Measurements from ENCODE around the gene DIDO1.

Gene DIDO1

GRCh38 chr20:62884556-62884955 is 41.7 kb downstream of the DIDO1 start:
- no peaks in the 10 kb centered on the region for H3K79me2 ChIP-seq (ENCODE audit: low read length)
- DNase-seq, result no peak
- H3K27me3 ChIP-seq (replicated peaks; ENCODE audit: insufficient read depth, low read length), result no peaks in the 10 kb centered on the region
- H3K9me3 ChIP-seq (replicated peaks; ENCODE audit: insufficient read depth, low read length), result no peaks in the 10 kb centered on the region
- H3K4me1 ChIP-seq (ENCODE audit: low read length), result peaks cover 18% of the 10 kb centered on the region
- no peak for TF ChIP-seq CTCF (IDR thresholded peaks at IDR 0.05; ENCODE audit: low read length)
- no peak for TF ChIP-seq EZH2phosphoT487 (IDR thresholded peaks at IDR 0.05; ENCODE audit: low read length)
- no peak for TF ChIP-seq EZH2 (optimal IDR thresholded peaks at IDR 0.05; ENCODE audit: low read depth, low read length)
- H3K4me3 ChIP-seq (ENCODE audit: low read length), result no peak overlapping the region
- H3F3A ChIP-seq (ENCODE audit: insufficient read depth, low read length), result peaks cover 12% of the 10 kb centered on the region
- no peak overlapping the region for H3K27ac ChIP-seq (ENCODE audit: low read length)
- H3K4me2 ChIP-seq (ENCODE audit: low read depth, low read length), result no peak overlapping the region
- no peaks in the 10 kb centered on the region for H3K9me2 ChIP-seq (replicated peaks; ENCODE audit: insufficient read depth, low read length)
- no peak overlapping the region for H3K9ac ChIP-seq (ENCODE audit: low read length)
- H2AFZ ChIP-seq (ENCODE audit: low read length), result no peak overlapping the region
- H3K36me3 ChIP-seq (replicated peaks; ENCODE audit: insufficient read depth, low read length), result no peaks in the 10 kb centered on the region
- H4K20me1 ChIP-seq (ENCODE audit: insufficient read depth, low read length), result no peaks in the 10 kb centered on the region; the same call in 1 of the 2 replicates

- Histone ChIP-seq H3K4me3 (ENCODE audit: low read length) (no peak overlapping the region), H3K4me1 (ENCODE audit: low read length) (peaks cover 14% of the 10 kb centered on the region), H3F3A (ENCODE audit: insufficient read depth, low read length) (peaks cover 12% of the 10 kb centered on the region), H3K27me3 (replicated peaks; ENCODE audit: insufficient read depth, low read length) (no peaks in the 10 kb centered on the region), H4K20me1 (ENCODE audit: insufficient read depth, low read length) (no peaks in the 10 kb centered on the region), H3K9me2 (replicated peaks; ENCODE audit: insufficient read depth, low read length) (no peaks in the 10 kb centered on the region), H3K9ac (ENCODE audit: low read length) (no peak overlapping the region), H2AFZ (ENCODE audit: low read length) (no peak overlapping the region), H3K4me2 (ENCODE audit: low read depth, low read length) (no peak overlapping the region), H3K36me3 (replicated peaks; ENCODE audit: insufficient read depth, low read length) (no peaks in the 10 kb centered on the region), H3K27ac (ENCODE audit: low read length) (no peak overlapping the region), H3K79me2 (ENCODE audit: low read length) (no peaks in the 10 kb centered on the region), H3K9me3 (replicated peaks; ENCODE audit: insufficient read depth, low read length) (no peaks in the 10 kb centered on the region)
- TF ChIP-seq EZH2 (optimal IDR thresholded peaks at IDR 0.05; ENCODE audit: low read depth, low read length) (no peak), CTCF (IDR thresholded peaks at IDR 0.05; ENCODE audit: low read length) (no peak), EZH2phosphoT487 (IDR thresholded peaks at IDR 0.05; ENCODE audit: low read length) (no peak)
- DNase-seq, result no peak
These were observed 43.9 kb downstream of the DIDO1 start for GRCh38 chr20:62882426-62882825.

GRCh38 chr20:62881662-62882395 is 44.5 kb downstream of the DIDO1 start:
- Histone ChIP-seq H3F3A (ENCODE audit: insufficient read depth, low read length) (peaks cover 11% of the 10 kb centered on the region), H3K79me2 (ENCODE audit: low read length) (no peaks in the 10 kb centered on the region), H3K9ac (ENCODE audit: low read length) (no peak overlapping the region), H3K4me2 (ENCODE audit: low read depth, low read length) (no peak overlapping the region), H3K27ac (ENCODE audit: low read length) (no peak overlapping the region), H3K4me1 (ENCODE audit: low read length) (peaks cover 10% of the 10 kb centered on the region), H4K20me1 (ENCODE audit: insufficient read depth, low read length) (no peaks in the 10 kb centered on the region), H3K36me3 (replicated peaks; ENCODE audit: insufficient read depth, low read length) (no peaks in the 10 kb centered on the region), H2AFZ (ENCODE audit: low read length) (no peak overlapping the region), H3K4me3 (ENCODE audit: low read length) (no peak overlapping the region), H3K9me2 (replicated peaks; ENCODE audit: insufficient read depth, low read length) (no peaks in the 10 kb centered on the region), H3K27me3 (replicated peaks; ENCODE audit: insufficient read depth, low read length) (no peaks in the 10 kb centered on the region), H3K9me3 (replicated peaks; ENCODE audit: insufficient read depth, low read length) (no peaks in the 10 kb centered on the region)
- TF ChIP-seq EZH2 (optimal IDR thresholded peaks at IDR 0.05; ENCODE audit: low read depth, low read length) (no peak), CTCF (IDR thresholded peaks at IDR 0.05; ENCODE audit: low read length) (no peak), EZH2phosphoT487 (IDR thresholded peaks at IDR 0.05; ENCODE audit: low read length) (no peak)
- DNase-seq, result no peak
